GM10248 (cell line): ENCODE results near the gene OR9Q1.

Experiments used
- CTCF ChIA-PET: fragments of 300-600 bp; sonication (Branson Sonifier 250); formaldehyde crosslinking; extraction: SDS; loops from one replicate; lab custom pipeline; 2021; ENCODE audit warnings: antibody characterized with exemption; lab: Yijun Ruan, JAX
- POLR2A ChIA-PET: fragments of 350-650 bp; sonication (Branson Sonifier 250); formaldehyde crosslinking; extraction: SDS; loops from one replicate; lab custom pipeline; 2020; ENCODE audit warnings: antibody characterized with exemption; lab: Yijun Ruan, JAX
- DNase-seq: peaks from one replicate; pipeline ENCODE4 v3.0.0; 2012; ENCODE audit errors: extremely low spot score
- CTCF ChIP-seq: IDR thresholded peaks from 2 replicates; pipeline ENCODE4 v1.5.1; 2012; ENCODE audit warnings: mild to moderate bottlenecking, low read depth; ENCODE audit errors: extremely low read depth, missing control alignments, control extremely low read depth

Gene OR9Q1

GRCh38 chr11:58061813-58062212 lies 38.1 kb downstream of the OR9Q1 start:
- POLR2A ChIA-PET: no interaction called here
- DNase-seq: no peak
- TF ChIP-seq CTCF: no peak
- CTCF ChIA-PET: interaction anchor here (0.7 kb wide), 1 partner anchor 23 kb away, joined by 4 read pairs; no protein-coding TSS in a partner anchor

GRCh38 chr11:58067685-58068084 lies 44.0 kb downstream of the OR9Q1 start:
- no peak for DNase-seq
- CTCF ChIA-PET: no interaction called here
- TF ChIP-seq CTCF: no peak
- POLR2A ChIA-PET: no interaction called here

GRCh38 chr11:58068655-58069054 lies 45.0 kb downstream of the OR9Q1 start:
- no peak for DNase-seq
- ChIA-PET POLR2A (no interaction called here), CTCF (no interaction called here)
- peak; percentile 2 for TF ChIP-seq CTCF

GRCh38 chr11:58070585-58070984 lies 46.9 kb downstream of the OR9Q1 start:
- ChIA-PET POLR2A (no interaction called here), CTCF (interaction anchor here (1.1 kb wide), 1 partner anchor 11 kb away, joined by 3 read pairs; no protein-coding TSS in a partner anchor)
- no peak for DNase-seq
- no peak for TF ChIP-seq CTCF

- DNase-seq: no peak
- POLR2A ChIA-PET: no interaction called here
- CTCF ChIA-PET: no interaction called here
- no peak for TF ChIP-seq CTCF
Observed at GRCh38 chr11:58075781-58076180, 52.1 kb downstream of the OR9Q1 start.

- ChIA-PET CTCF (no interaction called here), POLR2A (no interaction called here)
- no peak for TF ChIP-seq CTCF
- no peak for DNase-seq
Observed at GRCh38 chr11:58086528-58086927, 62.8 kb downstream of the OR9Q1 start.

- DNase-seq: no peak
- ChIA-PET CTCF (no interaction called here), POLR2A (no interaction called here)
- no peak for TF ChIP-seq CTCF
Observed at GRCh38 chr11:58097437-58097836, 73.8 kb downstream of the OR9Q1 start.
